ACC112 (cell line): Measurements from ENCODE around the gene PARP3.

Experiments used
- H2AFZ ChIP-seq: fragments of 200-600 bp; sonication (generic); one replicate; pipeline ENCODE4 v1.6.0; 2017; ENCODE audit warnings: antibody characterized with exemption, low read length; ENCODE audit not compliant: unreplicated experiment
- H3K27ac ChIP-seq: fragments of 200-600 bp; sonication (generic); 2 replicates; pipeline ENCODE4 v1.5.1; 2014; ENCODE audit warnings: low read depth, mild to moderate bottlenecking, antibody characterized with exemption, low read length, moderate library complexity
- H3K27me3 ChIP-seq: fragments of 200-600 bp; sonication (generic); 2 replicates; pipeline ENCODE4 v1.6.1; 2014; ENCODE audit warnings: mild to moderate bottlenecking, antibody characterized with exemption, low read length, moderate library complexity, mixed read lengths; ENCODE audit not compliant: insufficient read depth
- H3K36me3 ChIP-seq: fragments of 200-600 bp; sonication (generic); 2 replicates; pipeline ENCODE4 v1.6.1; 2016; ENCODE audit warnings: mild to moderate bottlenecking, antibody characterized with exemption, low read length, moderate library complexity, mixed read lengths; ENCODE audit not compliant: insufficient read depth
- H3K4me1 ChIP-seq: fragments of 200-600 bp; sonication (generic); one replicate; pipeline ENCODE4 v1.6.1; 2016; ENCODE audit warnings: low read length, mixed read lengths; ENCODE audit not compliant: insufficient read depth, unreplicated experiment, control insufficient read depth
- H3K4me3 ChIP-seq: fragments of 200-600 bp; sonication (generic); 2 replicates; pipeline ENCODE4 v1.5.1; 2014; ENCODE audit warnings: mild to moderate bottlenecking, low read depth, low read length
- H3K79me2 ChIP-seq: fragments of 200-600 bp; sonication (generic); one replicate; pipeline ENCODE4 v1.6.0; 2016; ENCODE audit warnings: low read length; ENCODE audit not compliant: control insufficient read depth, unreplicated experiment, insufficient read depth

Gene PARP3

DNA sequence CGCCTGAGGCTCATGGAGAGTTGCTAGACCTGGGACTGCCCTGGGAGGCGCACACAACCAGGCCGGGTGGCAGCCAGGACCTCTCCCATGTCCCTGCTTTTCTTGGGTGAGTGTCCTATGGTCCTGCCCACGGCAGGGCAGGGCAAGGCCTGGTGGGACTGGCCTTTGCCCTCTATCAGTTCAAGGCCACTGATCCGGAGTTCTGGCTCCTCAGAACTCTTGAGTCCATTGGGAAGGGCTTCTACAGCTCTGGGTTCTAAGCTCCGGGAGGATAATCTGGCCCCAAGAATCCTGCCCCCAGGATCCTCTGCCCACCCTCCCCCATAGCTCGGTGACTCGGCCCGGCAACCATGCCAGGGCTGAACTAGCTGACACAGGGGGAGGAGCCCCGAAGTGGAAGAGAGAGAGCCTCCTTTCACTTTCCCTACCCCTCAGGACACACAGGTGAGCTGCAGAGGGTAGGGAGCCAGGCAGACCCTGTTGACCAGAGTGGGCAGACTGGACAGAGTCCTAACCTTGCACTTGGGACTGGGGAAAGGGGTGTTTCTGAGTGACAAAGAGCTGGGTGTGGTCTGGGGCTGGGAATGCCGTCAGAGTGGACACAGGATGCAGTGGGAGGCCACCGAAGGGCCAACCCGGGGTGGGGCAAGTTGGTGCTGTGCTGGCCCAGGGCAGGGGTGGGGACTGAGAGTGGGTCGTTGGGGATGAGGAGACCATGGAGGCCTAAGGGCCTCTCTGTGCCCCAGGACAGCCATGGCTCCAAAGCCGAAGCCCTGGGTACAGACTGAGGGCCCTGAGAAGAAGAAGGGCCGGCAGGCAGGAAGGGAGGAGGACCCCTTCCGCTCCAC lies 664 bp downstream of the PARP3 start:
- H3K36me3 ChIP-seq: no peaks in the 10 kb centered on the region
- H3K4me1 ChIP-seq: peaks cover 12% of the 10 kb centered on the region
- peak overlapping the region; percentile 79 for H3K27ac ChIP-seq
- H3K4me3 ChIP-seq: peak overlapping the region; percentile 67
- H3K79me2 ChIP-seq: peaks cover 19% of the 10 kb centered on the region
- H3K27me3 ChIP-seq: no peaks in the 10 kb centered on the region
- H2AFZ ChIP-seq: peak overlapping the region; percentile 80

DNA sequence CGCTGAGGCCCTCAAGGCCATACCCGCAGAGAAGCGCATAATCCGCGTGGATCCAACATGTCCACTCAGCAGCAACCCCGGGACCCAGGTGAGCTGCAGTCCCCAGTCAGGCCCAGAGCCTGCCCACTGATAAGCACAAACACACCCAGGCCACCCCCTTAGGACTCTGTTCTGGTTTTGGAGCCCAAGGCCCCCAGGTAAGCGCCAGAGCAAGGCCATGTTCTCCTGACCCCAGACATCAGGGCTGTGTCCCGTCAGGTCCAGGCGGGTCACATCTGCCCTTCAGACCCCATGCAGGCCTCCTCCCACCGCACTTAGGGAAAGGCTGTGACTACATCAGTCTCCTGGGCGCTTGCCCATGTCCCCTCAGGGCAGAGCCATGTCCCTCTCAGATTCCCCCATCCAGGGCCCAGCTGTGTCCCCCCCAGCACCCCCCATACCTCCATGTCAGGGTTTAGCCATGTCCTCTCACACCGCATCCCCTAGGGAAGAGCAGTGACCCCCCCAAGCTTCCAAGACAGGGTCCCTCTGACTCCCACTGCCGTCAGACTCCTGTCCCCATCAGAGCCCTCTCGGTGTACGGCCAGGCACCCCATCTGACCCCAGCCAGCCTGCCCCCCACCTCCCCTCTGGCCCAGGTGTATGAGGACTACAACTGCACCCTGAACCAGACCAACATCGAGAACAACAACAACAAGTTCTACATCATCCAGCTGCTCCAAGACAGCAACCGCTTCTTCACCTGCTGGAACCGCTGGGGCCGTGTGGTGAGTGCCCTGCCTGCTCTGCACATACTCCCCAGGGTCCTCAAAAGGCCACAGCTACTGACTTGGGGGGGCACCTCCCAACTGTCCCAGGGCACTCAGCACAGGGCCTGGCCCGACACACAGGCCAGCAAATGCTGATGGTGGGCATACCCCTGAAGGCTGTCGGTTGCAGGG lies 1.6 kb downstream of the PARP3 start:
- Histone ChIP-seq H3K4me3 (peak overlapping the region; percentile 67), H3K36me3 (no peaks in the 10 kb centered on the region), H3K4me1 (peaks cover 12% of the 10 kb centered on the region), H3K79me2 (peaks cover 19% of the 10 kb centered on the region), H2AFZ (peak overlapping the region; percentile 80), H3K27ac (peak overlapping the region; percentile 79; the same call in 1 of the 2 replicates), H3K27me3 (no peaks in the 10 kb centered on the region)

DNA sequence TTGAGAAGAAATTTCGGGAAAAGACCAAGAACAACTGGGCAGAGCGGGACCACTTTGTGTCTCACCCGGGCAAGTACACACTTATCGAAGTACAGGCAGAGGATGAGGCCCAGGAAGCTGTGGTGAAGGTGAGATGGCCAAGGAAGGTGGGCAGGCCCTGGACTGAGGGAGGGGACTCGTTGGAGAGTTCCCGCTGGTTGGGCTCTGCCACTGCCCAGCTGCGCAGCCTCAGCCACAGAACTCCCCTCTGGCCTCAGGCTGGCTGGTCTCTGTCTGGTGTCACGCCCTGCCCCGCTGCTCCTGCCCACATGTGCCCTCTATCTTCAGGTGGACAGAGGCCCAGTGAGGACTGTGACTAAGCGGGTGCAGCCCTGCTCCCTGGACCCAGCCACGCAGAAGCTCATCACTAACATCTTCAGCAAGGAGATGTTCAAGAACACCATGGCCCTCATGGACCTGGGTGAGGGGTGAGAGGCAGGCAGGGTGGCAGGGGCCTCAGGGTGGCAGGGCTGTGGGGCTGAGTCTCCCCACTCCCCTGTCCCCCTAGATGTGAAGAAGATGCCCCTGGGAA lies 2.4 kb downstream of the PARP3 start:
- no peak overlapping the region for H3K27ac ChIP-seq
- peaks cover 15% of the 10 kb centered on the region for H3K79me2 ChIP-seq
- H3K4me3 ChIP-seq: no peak overlapping the region
- peaks cover 12% of the 10 kb centered on the region for H3K4me1 ChIP-seq
- no peak overlapping the region for H2AFZ ChIP-seq
- no peaks in the 10 kb centered on the region for H3K27me3 ChIP-seq
- 0 out of 2 replicates have a peak, but pooled peaks cover 2% of the 10 kb centered on the region for H3K36me3 ChIP-seq

DNA sequence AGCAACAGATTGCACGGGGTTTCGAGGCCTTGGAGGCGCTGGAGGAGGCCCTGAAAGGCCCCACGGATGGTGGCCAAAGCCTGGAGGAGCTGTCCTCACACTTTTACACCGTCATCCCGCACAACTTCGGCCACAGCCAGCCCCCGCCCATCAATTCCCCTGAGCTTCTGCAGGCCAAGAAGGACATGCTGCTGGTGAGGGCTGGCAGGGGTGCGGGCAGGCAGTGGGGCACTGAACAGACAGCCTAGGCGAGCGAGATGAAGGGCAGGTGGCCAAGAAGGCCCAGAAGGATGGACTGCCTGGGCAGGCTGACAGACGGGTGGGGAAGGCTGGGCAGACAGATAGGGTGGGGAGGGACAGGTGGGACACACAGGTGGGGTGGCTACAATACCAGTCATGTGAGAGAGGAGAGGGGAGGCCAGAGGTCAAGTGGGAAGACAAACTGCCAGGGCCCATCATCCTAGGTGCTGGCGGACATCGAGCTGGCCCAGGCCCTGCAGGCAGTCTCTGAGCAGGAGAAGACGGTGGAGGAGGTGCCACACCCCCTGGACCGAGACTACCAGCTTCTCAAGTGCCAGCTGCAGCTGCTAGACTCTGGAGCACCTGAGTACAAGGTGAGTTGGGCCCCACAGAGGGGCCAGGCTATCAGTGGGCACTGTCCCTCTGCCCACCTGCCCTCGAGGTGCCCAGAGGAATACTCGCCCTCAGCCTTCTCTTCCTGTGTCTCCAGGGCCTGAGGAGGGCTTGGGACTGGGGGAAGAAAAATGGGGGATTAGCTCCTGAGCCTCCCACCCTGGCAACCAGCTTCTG lies 3.1 kb downstream of the PARP3 start:
- Histone ChIP-seq H3K27me3 (no peaks in the 10 kb centered on the region), H3K27ac (no peak overlapping the region), H3K4me3 (no peak overlapping the region), H2AFZ (no peak overlapping the region), H3K4me1 (peaks cover 12% of the 10 kb centered on the region), H3K36me3 (0 out of 2 replicates have a peak, but pooled peaks cover 2% of the 10 kb centered on the region), H3K79me2 (peaks cover 13% of the 10 kb centered on the region)

DNA sequence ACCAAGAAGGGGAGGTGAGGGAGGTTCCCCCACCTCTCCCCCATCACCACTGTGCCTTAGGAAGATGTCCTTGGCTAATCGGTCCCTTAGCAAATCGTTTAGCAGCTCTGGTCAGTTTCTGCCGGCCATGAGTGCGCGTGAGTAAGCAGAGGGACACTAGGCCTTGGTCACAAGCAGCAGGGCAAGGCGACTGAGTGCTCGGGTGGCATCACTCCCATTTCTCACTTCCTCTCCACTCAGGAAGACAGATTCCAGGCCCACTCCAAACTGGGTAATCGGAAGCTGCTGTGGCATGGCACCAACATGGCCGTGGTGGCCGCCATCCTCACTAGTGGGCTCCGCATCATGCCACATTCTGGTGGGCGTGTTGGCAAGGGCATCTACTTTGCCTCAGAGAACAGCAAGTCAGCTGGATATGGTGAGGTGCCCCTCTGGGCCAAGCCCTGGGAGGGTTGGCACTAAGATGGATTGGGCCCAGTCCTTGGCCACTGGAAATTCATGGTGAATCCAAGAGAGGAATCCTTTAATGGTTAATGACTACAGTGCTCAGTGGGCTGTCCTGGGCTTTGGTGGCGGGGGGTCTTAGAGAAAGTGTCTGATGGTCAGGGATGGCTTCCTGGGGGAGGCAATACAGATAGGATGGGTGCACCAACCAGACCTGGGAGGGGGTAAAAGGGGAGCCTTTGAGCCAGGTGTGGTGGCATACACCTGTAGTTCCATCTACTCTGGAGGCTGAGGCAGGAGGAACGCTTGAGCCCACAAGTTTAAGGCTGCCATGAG lies 4.0 kb downstream of the PARP3 start:
- H3K36me3 ChIP-seq: 0 out of 2 replicates have a peak, but pooled peaks cover 2% of the 10 kb centered on the region
- no peak overlapping the region for H3K27ac ChIP-seq
- H2AFZ ChIP-seq: no peak overlapping the region
- no peak overlapping the region for H3K4me3 ChIP-seq
- no peaks in the 10 kb centered on the region for H3K27me3 ChIP-seq
- H3K4me1 ChIP-seq: peaks cover 12% of the 10 kb centered on the region
- peaks cover 4% of the 10 kb centered on the region for H3K79me2 ChIP-seq

DNA sequence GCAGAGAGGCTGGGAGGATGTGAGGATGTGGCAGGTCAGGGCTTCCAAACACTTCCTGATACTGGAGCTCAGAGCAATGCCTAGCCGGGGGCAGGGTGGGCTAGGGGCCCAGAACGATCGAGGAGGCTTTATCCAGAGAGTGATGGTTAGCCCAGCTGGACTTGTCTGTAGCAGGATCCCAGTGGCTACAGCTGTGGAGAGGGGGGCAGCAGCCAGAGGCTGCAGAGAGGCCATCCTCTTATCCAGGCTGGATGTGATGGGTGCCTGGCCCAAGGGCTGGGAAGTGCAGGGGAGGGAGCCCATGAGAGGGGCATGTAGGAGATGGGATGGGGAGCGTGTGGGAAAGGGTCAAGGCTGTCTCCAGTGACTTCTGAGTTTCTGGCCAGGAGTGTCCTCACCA lies 4.6 kb downstream of the PARP3 start:
- Histone ChIP-seq H3K27me3 (no peaks in the 10 kb centered on the region), H3K4me1 (peaks cover 12% of the 10 kb centered on the region), H3K79me2 (no peaks in the 10 kb centered on the region), H3K36me3 (0 out of 2 replicates have a peak, but pooled peaks cover 2% of the 10 kb centered on the region), H3K27ac (no peak overlapping the region), H2AFZ (no peak overlapping the region), H3K4me3 (no peak overlapping the region)

DNA sequence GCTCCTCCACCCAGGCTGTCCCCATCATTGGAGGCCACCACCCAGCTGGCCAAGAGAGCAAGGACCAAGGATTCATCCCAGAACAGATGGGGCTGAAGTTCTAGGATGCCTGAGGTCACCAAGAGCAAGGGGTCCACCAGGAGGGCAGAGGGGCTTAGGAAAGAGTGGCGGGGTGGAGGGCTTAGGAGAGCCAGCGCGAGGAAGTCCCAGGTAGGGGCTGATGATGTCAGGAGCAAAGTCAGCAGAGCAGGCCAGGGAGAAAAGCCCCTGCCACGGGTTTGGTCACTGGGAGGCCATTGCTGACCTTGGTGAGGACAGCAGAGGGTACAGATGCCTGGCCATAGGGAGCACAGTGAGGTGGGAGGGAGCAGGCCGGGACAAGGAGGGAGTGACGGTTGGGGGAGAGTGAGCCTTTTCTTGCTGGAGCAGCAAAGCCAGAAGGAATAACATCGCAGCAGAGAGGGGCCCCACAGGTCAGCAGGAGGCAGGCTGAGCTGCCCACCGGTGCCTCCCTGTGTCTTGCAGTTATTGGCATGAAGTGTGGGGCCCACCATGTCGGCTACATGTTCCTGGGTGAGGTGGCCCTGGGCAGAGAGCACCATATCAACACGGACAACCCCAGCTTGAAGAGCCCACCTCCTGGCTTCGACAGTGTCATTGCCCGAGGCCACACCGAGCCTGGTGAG lies 5.2 kb downstream of the PARP3 start:
- peaks cover 11% of the 10 kb centered on the region for H3K4me1 ChIP-seq

DNA sequence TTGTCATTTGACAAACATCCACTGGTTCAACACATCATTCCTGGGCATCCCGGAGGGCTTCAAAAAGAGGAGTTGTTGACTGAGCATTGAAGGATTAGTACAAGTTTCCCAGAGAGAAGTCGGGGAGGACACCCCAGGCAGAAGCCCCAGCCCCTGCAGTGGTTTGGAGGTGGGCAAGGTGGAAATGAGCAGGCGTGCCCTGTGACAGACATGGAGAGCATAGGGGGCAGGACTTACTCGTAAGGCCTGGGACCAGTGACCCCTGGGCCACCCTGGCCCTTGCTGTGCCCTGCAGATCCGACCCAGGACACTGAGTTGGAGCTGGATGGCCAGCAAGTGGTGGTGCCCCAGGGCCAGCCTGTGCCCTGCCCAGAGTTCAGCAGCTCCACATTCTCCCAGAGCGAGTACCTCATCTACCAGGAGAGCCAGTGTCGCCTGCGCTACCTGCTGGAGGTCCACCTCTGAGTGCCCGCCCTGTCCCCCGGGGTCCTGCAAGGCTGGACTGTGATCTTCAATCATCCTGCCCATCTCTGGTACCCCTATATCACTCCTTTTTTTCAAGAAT lies 5.9 kb downstream of the PARP3 start:
- H3K36me3 ChIP-seq: 0 out of 2 replicates have a peak, but pooled peaks cover 2% of the 10 kb centered on the region
- H3K27me3 ChIP-seq: no peaks in the 10 kb centered on the region
- no peaks in the 10 kb centered on the region for H3K79me2 ChIP-seq
- H3K4me3 ChIP-seq: no peak overlapping the region
- H2AFZ ChIP-seq: no peak overlapping the region
- H3K4me1 ChIP-seq: peaks cover 8% of the 10 kb centered on the region
- H3K27ac ChIP-seq: no peak overlapping the region

More for the DNA sequence above, 5.2 kb downstream of the PARP3 start:
- H3K27ac ChIP-seq: no peak overlapping the region
- 0 out of 2 replicates have a peak, but pooled peaks cover 2% of the 10 kb centered on the region for H3K36me3 ChIP-seq
- no peaks in the 10 kb centered on the region for H3K27me3 ChIP-seq
- H3K79me2 ChIP-seq: no peaks in the 10 kb centered on the region
- no peak overlapping the region for H2AFZ ChIP-seq
- no peak overlapping the region for H3K4me3 ChIP-seq

DNA sequence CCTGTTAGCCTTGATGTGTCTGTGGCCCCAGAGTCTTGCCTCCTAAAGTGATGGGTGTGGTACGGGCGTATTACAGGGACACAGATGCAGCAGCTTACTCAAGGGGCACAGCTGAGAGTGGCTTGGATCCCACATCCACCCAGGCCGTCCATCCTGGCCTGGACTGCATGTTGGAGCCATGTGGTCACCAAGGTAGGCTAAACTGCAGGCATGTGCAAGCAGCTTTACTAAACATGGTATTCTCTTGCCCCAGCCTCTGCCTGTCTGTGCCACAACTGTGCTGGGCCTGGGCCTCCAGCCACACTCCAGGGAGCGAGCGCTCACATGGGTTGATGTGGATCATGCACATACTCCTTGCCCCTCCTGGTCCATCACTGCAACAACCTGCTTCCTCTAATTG lies 7.0 kb downstream of the PARP3 start:
- H3K4me3 ChIP-seq: no peak overlapping the region
- H3K4me1 ChIP-seq: peaks cover 10% of the 10 kb centered on the region
- H3K79me2 ChIP-seq: no peaks in the 10 kb centered on the region
- H3K27me3 ChIP-seq: no peaks in the 10 kb centered on the region
- H3K27ac ChIP-seq: no peak overlapping the region
- 0 out of 2 replicates have a peak, but pooled peaks cover 2% of the 10 kb centered on the region for H3K36me3 ChIP-seq
- H2AFZ ChIP-seq: no peak overlapping the region
